A673 (cell line): ENCODE measurements around the gene ECI2.

Source experiments
- EZH2 ChIP-seq: fragments of 200-600 bp; sonication (generic); IDR thresholded peaks from 2 replicates; pipeline ENCODE4 v1.6.1; 2017; ENCODE audit warnings: borderline replicate concordance, low read depth, mild to moderate bottlenecking, mixed read lengths, antibody characterized with exemption, low read length; ENCODE audit not compliant: poor library complexity, severe bottlenecking
- TF ChIP-seq, protein P1 (sequence below): fragments of 300-800, 200-600 bp; sonication (generic); conservative IDR thresholded peaks from 2 replicates; pipeline ENCODE4 v1.5.1; 2017; ENCODE audit warnings: low read depth, mild to moderate bottlenecking, antibody characterized with exemption, low read length, moderate library complexity, mixed read lengths

DNA sequence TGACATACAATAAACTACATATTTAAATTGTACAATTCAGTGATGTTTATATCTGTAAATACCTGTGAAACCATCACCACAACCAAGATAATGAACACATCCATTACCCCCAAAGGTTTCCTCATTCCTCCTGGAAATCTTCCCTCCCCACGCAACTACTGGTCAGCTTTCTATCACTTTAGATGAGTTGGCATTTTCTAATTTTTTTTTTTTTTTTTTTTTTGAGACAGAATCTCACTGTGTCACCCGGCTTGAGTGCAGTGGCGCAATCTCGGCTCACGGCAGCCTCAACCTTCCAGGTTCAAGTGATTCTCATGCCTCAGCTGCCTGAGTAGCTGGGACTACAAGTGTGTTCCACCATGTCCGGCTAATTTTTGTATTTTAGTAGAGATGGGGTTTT lies 31.7 kb upstream of the ECI2 start:
- TF ChIP-seq, protein P1, sequence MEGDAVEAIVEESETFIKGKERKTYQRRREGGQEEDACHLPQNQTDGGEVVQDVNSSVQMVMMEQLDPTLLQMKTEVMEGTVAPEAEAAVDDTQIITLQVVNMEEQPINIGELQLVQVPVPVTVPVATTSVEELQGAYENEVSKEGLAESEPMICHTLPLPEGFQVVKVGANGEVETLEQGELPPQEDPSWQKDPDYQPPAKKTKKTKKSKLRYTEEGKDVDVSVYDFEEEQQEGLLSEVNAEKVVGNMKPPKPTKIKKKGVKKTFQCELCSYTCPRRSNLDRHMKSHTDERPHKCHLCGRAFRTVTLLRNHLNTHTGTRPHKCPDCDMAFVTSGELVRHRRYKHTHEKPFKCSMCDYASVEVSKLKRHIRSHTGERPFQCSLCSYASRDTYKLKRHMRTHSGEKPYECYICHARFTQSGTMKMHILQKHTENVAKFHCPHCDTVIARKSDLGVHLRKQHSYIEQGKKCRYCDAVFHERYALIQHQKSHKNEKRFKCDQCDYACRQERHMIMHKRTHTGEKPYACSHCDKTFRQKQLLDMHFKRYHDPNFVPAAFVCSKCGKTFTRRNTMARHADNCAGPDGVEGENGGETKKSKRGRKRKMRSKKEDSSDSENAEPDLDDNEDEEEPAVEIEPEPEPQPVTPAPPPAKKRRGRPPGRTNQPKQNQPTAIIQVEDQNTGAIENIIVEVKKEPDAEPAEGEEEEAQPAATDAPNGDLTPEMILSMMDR, result no peak
- no peak for TF ChIP-seq EZH2
